Measurements from ENCODE around the gene DYRK4.
"Not testable (repeated sequence)": the region's sequence is repeated elsewhere in the genome, so short reads cannot be mapped to it uniquely, and the experiment has no call there.

DYRK4 gene

GRCh38 chr12:4562034-4562657, at the start of gene DYRK4:
Gene DYRK4, plus strand, starts transcription at chr12:4562208. Its CDS starts 38 bp downstream, at chr12:4562246.
- no peak for DNase-seq

GRCh38 chr12:4518106-4518728, 43.8 kb upstream of the DYRK4 start:
- DNase-seq: no peak

- not testable (repeated sequence) for DNase-seq
Measured at GRCh38 chr12:4523443-4523842, 38.6 kb upstream of the DYRK4 start.

GRCh38 chr12:4526923-4527546, 35.0 kb upstream of the DYRK4 start:
- no peak for DNase-seq

- no peak for DNase-seq
Measured at GRCh38 chr12:4530160-4530559, 31.8 kb upstream of the DYRK4 start.

GRCh38 chr12:4530982-4531586, 30.9 kb upstream of the DYRK4 start:
- DNase-seq: no peak

GRCh38 chr12:4535092-4535491, 26.9 kb upstream of the DYRK4 start:
- DNase-seq: no peak

- DNase-seq: no peak
Measured at GRCh38 chr12:4535871-4536270, 26.1 kb upstream of the DYRK4 start.

GRCh38 chr12:4538207-4539160, 23.5 kb upstream of the DYRK4 start, which contains the start of gene RAD51AP1:
Gene RAD51AP1, plus strand, starts transcription at chr12:4538890. Its CDS starts 50 bp downstream, at chr12:4538940.
- peak; percentile 93 for DNase-seq

GRCh38 chr12:4539167-4539870, 22.7 kb upstream of the DYRK4 start:
- DNase-seq: no peak

GRCh38 chr12:4540170-4540569, 21.8 kb upstream of the DYRK4 start:
- DNase-seq: no peak

GRCh38 chr12:4540638-4541037, 21.4 kb upstream of the DYRK4 start:
- DNase-seq: no peak

GRCh38 chr12:4545195-4545594, 16.8 kb upstream of the DYRK4 start:
- no peak for DNase-seq

GRCh38 chr12:4552191-4552590, 9.8 kb upstream of the DYRK4 start:
- DNase-seq: no peak

- no peak for DNase-seq
Measured at GRCh38 chr12:4553943-4554342, 8.1 kb upstream of the DYRK4 start.

- DNase-seq: no peak
Measured at GRCh38 chr12:4555804-4556203, 6.2 kb upstream of the DYRK4 start.

GRCh38 chr12:4556735-4557530, 5.1 kb upstream of the DYRK4 start:
- no peak for DNase-seq

GRCh38 chr12:4557586-4557985, 4.4 kb upstream of the DYRK4 start:
- no peak for DNase-seq

GRCh38 chr12:4558171-4558570, 3.8 kb upstream of the DYRK4 start:
- DNase-seq: no peak

GRCh38 chr12:4563336-4563735, 1.3 kb downstream of the DYRK4 start:
- no peak for DNase-seq

- DNase-seq: no peak
Measured at GRCh38 chr12:4564818-4565217, 2.8 kb downstream of the DYRK4 start.
